NCI-H82 treated with DMSO at 0.1 percent for 48 hours (cell line): ENCODE measurements around the gene C1orf210.

Experiments used
- DNase-seq: peaks from one replicate; lab custom pipeline; 2025; ENCODE audit not compliant: unreplicated experiment; lab: John Stamatoyannopoulos, UW

Gene C1orf210

GRCh38 chr1:43275826-43276620 lies 9.4 kb downstream of the C1orf210 start:
- DNase-seq, result no peak

DNA sequence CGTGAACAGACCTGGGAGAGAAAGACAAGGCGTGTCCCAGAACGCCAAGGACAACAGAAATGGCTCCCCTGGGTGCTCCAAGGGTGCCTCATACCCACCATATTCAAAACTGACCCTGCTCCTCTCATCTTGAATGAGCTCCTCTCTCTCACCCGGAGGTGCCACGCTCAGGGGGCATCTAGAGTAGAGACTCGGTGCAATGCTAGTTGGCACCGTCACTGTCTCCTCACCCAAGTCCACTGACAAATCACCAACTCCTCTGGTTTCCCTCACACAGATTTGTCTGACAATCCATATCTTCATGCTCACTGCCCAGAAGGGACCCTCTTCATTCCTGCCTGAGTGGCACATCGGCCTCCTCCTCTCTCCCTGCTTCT lies 10.6 kb downstream of the C1orf210 start:
- no peak for DNase-seq

DNA sequence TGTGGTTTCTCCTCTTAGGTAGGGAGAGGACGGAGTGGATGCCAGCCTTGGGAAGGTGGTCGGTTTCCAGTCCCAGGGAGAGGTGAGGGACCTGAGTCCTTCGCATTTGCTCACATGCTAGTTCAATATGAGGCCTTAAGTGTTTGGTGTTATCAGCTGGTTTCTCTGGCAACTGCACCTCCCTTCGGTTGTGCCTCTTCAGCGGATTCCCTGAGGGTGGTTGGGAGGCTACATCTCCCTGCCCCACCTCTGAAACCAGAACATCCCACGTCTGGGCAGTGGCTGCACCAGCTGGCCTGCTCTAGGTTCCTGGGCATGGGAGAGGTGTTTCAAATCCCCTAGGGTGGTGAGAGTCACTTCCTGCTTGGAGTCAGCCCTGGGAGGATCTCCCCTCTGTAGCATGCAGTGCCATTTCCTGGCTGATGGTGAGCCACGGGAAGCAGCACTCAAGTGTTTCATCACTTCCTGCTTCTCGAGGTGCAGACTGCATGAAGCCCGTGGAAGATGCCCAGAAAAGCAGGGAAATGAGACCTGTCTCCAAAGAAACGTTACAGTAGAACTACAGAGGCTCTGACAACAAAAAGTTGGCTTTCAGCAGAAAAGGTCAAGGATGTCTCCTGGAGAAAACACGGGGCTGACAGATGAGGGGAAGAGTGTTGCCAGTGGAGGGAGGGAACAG lies 11.1 kb downstream of the C1orf210 start:
- no peak for DNase-seq

GRCh38 chr1:43273708-43274107 lies 11.7 kb downstream of the C1orf210 start:
- no peak for DNase-seq

DNA sequence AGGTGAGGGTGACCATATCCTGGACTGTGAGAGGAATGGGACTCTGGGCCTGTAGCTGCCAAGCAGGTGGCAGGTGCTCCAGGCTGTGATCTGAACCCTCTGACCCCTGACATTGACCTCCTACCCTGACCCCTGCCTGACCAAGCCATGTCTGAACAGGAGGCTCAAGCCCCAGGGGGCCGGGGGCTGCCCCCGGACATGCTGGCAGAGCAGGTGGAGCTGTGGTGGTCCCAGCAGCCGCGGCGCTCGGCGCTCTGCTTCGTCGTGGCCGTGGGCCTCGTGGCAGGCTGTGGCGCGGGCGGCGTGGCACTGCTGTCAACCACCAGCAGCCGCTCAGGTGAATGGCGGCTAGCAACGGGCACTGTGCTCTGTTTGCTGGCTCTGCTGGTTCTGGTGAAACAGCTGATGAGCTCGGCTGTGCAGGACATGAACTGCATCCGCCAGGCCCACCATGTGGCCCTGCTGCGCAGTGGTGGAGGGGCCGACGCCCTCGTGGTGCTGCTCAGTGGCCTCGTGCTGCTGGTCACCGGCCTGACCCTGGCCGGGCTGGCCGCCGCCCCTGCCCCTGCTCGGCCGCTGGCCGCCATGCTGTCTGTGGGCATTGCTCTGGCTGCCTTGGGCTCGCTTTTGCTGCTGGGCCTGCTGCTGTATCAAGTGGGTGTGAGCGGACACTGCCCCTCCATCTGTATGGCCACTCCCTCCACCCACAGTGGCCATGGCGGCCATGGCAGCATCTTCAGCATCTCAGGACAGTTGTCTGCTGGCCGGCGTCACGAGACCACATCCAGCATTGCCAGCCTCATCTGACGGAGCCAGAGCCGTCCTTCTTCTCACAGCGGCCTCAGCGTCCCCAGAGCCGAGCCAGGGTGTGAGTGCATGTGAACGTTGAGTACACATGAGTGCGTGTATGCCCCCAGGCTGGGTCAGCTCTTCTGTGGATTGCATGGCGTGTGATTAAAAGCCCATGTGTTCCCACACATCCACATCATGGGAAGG lies 12.5 kb downstream of the C1orf210 start:
- no peak for DNase-seq

GRCh38 chr1:43272161-43272560 lies 13.2 kb downstream of the C1orf210 start:
- DNase-seq, result no peak

DNA sequence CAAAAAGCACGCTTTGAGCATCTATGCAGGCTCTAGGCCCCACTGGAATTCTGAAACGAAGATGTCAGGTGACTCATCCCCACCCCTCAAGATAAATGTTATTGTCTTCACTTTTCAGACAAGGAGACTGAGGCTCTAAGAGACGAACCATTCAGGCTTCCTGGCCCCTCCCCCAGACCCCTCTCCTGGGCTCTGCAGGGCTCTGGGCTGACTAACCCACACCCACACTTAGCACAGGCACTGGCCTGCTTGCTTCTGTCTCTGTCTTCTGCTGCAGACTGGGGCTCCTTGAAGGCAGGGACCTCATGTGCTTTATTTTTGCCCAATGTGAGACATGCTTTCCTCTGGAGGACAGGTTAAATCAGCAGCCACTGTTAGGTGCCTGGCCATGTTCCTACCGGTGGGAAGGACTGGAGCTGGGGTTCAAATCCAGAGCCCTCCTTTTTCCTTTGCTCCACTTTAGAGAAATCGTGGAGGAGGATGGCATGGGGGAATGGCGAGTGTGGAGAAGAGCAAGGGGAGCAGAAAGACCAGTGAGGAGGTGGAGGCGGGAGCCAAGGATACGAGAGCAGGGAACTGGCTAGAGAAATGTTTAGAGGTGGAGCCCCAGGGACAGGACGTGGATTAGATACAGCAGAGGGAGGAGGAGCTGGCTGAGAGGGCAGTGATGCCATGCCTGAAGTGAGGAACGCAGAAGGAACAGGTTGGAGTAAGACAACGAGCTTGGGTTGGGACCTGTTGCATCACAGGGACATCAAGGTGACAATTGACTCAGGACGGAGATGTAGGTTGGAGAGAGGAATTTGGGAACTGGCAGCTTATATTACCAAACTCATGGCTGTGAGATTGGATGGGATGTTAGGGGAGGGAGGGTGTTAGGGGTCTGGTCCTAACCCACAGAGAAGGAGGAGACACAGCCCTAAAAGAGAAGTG lies 13.9 kb downstream of the C1orf210 start:
- no peak for DNase-seq

GRCh38 chr1:43270421-43271095 lies 14.8 kb downstream of the C1orf210 start:
- no peak for DNase-seq

- DNase-seq, result no peak
These were observed 15.6 kb downstream of the C1orf210 start, which contains the start of gene TMEM125 for GRCh38 chr1:43269627-43270375. TMEM125 (plus strand) TSS chr1:43269983; CDS start chr1:43272723, 2,740 bp downstream.

DNA sequence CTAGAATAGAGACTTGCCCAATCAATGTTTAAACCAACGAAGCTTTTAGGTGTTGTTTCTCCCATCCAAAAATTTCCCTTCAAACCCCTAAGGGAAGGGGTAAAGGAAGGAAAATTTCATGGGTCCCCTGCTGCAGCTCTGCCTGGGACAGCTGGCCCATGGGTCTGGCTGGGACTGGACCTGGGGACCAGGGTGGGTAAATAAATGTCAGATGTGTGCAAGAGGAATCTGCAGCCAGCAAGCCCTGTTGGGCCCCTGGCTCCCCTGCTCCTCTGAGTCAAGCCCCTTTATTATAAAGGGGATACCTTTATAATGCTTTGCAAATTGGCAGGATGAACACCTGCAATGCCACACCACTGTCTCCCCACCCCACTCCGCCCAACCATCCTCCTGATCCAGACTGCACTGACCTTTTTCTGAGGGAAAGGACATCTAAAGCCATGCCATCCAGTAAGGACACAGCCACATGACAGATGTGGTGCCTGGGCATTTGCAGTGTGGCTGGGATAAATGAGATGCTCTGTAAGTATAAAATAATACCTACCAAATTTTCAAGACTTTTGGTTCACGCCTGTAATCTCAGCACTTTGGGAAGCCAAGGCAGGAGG lies 17.5 kb downstream of the C1orf210 start:
- no peak for DNase-seq

DNA sequence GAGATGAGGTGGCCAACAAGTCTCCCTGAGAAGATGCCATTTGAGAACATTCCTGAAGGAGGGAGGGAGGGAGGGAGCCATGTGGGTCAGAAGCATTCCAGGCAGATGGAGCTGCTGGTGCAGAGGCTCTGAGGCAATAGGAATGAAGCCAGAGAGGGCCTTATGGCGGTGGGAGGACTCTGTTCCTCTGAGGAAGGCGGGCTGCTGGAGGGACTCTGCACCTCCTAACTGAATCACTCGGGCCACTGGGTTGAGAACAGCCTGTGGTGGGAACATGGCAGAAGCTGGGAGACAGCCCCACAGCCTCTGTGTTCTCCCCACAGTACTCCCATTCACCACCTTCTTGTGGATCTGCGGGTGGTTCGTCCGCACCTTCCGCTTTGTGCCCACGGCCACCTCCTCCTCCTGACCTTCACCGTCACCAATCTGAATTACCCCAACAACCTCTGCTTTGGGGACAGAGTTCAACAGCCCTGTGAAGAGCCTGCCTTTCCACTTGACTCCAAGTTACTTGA lies 18.0 kb downstream of the C1orf210 start:
- no peak for DNase-seq

DNA sequence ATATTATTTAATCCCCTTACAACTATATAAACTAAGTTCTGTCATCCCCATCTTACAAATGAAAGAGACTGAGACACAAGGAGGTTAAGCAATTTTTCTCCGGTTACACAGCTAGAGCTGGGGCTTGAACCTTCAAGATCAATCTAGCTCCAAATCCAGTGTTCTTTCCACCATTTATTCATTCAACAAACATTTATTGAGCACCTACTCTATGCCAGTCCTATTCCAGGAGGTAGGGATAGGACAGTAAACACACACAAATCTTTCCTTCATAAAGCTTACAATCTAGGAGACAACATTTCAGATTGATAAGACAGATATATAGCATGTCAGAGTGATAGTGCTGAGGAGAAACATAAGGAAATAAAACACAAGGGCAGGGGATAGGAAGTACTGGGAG lies 18.5 kb downstream of the C1orf210 start:
- DNase-seq, result no peak

DNA sequence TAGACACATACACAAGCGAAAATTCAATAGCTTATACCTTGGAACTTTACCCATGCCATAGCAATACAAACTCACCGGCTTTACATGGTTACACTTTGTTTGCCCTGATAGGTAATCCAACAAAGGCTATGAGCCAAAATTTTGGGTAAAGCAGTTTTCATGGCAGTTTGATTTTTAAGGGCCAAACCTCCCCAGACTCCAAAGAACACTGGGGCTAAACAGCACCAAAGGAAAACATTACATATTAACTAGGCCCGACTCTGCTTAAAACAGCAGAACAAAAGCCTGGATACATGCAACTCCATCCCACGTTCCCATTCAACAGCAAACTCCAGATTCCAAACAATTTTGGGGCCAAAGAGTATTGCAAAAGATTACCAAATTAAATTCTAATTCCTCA lies 19.9 kb downstream of the C1orf210 start:
- no peak for DNase-seq

- DNase-seq, result no peak
These were observed 27.0 kb downstream of the C1orf210 start for GRCh38 chr1:43258370-43258769.

- no peak for DNase-seq
These were observed 28.5 kb downstream of the C1orf210 start for GRCh38 chr1:43256675-43257570.

- no peak for DNase-seq
These were observed 29.8 kb downstream of the C1orf210 start for GRCh38 chr1:43255438-43256210.

DNA sequence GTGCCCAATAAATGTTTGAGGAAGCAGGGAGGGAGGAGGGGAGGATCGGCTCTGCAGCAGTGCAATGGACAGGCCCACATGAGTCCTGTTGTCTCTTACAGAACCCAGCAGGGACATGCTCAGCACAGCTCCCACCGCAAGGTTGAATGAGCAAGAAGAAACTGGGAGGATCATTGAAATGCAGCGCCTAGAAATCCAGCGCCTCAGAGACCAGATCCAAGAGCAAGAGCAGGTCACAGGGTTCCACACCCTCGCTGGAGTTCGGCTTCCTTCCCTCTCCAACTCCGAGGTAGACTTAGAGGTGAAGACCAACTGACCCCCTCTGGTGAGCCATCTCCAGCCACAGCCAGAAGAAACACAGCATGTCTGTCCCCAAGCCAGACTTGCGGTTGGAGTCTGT lies 31.5 kb downstream of the C1orf210 start:
- DNase-seq, result no peak
